HG03432 (cell line): ENCODE results near the gene SLC15A2.
A peak's percentile ranks its signal among the peaks of the same experiment; 100 is the strongest.
"Not testable (repeated sequence)": the region's sequence is repeated elsewhere in the genome, so short reads cannot be mapped to it uniquely, and the experiment has no call there.

Source experiments
- ATAC-seq: cut with Tn5 transposase; IDR thresholded peaks from one replicate; pipeline ENCODE4 v1.9.1; 2021; ENCODE audit warnings: mild to moderate bottlenecking, moderate library complexity; ENCODE audit not compliant: unreplicated experiment

The SLC15A2 gene

GRCh38 chr3:121918779-121919483 is 24.7 kb downstream of the SLC15A2 start:
- no peak for ATAC-seq

DNA sequence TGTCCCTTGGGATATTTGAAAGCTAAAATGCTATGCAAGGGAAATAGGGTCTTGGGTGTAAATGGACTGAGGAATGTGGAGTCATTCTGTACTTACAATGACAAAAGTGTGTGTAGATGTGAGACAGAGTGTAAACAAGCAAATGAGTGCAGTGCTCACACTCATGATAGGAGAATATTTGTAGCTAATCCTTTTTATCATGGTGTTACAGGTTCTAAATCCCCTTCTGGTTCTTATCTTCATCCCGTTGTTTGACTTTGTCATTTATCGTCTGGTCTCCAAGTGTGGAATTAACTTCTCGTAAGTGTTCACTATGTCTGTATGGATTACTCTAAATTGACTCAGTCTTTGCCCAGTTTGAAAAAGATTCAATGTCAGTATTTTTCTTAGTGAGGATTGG is 30.5 kb downstream of the SLC15A2 start:
- ATAC-seq: no peak

DNA sequence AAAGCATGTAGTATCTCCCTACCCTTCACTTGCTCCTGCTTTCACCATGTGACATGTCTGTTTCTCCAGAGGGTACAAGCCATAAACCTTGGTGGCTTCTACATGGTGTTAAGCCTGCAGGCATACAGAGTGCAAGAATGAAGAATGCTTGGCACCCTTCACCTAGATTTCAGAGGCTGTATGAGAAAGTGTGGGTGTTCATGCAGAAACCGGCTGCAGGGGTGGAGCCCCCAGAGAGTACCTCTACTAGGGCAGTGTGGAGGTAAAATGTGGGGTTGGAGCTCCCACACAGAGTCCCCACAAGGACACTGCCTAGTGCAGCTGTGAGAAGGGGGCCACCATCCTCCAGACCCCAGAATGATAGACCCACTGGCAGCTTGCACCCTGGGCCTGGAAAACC is 32.2 kb downstream of the SLC15A2 start:
- ATAC-seq: no peak

GRCh38 chr3:121938141-121938855 is 44.1 kb downstream of the SLC15A2 start:
- not testable (repeated sequence) for ATAC-seq

DNA sequence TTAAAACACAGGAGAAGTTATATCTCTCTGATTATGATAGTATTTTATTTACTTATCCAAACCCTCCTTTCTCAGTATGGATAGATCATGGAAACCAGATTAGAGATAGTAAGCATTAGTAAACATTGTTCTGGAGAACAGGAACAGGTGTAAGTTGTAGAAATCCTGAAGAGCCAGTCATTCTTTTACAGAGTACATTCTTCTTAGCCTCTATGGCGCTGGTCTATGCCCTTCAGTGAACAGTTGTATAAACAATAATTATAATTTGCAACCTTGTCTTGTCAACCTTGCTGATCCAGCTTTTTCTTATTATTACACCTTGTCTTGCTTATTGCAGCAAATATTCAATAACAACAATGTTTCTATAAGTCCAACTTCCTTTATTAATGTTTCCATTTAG is 47.4 kb downstream of the SLC15A2 start:
- no peak for ATAC-seq

DNA sequence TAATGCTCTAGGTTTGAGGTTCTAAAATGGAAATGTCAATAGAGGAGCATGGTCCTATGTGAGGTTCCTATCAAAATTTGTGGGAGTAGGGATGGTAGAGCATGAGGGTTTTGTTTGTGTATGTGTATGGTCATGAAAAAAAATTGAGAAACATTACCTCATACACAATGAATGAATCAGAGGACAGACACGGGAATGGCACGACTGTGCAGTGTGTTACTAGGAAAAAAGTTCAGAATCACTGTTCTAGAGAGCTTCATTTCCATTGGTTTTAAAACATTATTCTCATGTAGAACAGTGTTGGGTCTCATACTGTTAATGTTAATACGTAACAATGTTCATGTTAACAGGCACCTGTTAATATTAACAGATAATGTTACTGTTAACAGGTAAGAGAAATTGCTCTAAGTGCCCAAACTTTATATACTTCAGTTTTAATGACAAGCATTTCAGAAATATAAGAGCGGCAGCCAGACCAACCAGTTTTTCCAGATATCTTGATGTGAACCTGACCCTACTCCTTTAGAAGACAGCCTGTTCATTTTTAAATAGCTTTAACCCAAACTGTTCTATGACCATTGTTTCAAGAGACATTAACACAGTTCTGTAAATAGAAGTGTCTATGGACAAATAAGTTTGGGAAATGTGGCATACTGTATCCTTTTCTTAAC is 48.0 kb downstream of the SLC15A2 start:
- no peak for ATAC-seq

DNA sequence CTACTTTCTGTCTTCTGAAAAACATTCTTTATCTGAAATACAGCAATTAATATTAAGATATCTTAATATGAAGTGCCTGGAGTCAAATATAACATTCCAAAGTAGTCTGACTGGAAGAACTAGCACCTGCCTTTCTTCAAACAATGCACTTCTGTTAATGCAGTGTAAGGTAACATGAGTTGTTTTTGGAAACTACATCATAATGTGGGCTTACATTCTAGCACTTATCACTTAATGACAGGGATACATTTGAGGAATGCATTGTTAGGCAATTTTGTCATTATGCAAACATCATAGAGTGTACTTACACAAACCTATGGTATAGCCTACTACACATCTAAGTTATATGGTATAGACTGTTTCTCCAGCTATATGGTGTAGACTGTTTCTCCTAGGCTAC is 49.2 kb downstream of the SLC15A2 start:
- ATAC-seq: no peak

- ATAC-seq: no peak
These were observed 54.4 kb downstream of the SLC15A2 start for GRCh38 chr3:121948641-121949040.

DNA sequence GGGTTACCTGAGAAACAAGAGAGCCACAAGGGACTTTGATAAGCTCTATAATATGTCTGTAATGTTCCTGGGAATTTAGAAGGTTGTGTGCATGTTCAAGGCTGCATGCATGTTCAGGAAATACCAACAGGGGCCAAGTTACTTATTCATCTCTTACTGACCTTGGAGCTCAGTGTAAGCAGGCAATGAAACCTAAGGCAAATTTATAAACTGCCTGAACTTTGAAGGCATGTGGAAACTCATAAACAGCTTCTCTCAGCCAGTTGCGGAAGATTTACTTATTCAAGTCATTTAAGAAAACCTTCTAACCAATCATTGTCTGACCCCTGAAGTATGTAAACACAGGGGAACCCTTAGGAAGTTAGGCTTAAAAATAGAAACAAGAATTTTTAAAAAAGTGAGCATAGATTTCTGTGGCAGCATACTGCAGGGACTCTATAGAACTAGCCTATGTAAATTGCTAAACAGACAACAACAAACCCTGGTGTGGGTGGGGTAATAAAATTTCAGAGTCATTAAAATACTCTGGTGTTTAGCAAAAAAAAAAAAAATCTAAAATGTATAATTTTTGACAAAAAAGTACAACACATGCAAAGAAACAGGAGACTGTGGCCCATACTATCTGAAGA is 57.2 kb downstream of the SLC15A2 start:
- ATAC-seq: no peak

DNA sequence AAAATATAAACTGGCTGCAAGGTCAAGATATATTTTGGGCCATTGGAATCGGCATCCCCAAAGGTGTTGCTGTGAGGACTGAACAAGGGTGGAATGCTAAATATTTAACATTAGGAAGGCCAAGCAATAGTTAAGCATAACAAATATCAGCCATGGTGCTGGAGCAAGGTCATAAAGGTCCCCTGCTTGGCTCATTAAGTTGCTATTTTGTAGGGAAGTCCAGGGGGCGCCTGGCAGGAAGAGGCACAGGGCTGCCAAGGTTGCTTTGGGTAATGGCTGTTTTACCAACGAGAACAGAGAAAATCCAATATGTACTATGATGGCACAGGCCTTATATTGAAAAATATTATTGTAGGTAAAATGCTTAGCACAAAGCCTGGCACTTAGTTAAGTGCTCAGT is 62.2 kb downstream of the SLC15A2 start:
- no peak for ATAC-seq

GRCh38 chr3:121957674-121958415 is 63.6 kb downstream of the SLC15A2 start:
- ATAC-seq: peak; percentile 87

- no peak for ATAC-seq
These were observed 64.6 kb downstream of the SLC15A2 start for GRCh38 chr3:121958801-121959200.

DNA sequence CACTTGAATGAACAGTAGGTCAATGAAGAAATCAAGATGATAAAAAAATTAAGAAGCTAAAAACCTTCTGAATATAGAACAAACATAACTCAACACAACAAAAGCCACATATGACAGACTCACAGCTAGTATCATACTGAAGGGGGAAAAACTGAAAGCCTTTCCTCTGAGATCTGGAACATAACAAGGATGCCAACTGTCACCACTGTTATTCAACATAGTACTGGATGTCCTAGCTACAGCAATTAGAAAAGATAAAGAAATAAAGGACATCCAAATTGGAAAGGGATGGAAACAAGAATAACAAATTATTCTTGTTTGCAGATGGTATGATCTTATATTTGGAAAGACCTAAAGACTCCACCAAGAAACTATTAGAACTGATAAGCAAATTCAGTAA is 67.1 kb downstream of the SLC15A2 start:
- no peak for ATAC-seq

DNA sequence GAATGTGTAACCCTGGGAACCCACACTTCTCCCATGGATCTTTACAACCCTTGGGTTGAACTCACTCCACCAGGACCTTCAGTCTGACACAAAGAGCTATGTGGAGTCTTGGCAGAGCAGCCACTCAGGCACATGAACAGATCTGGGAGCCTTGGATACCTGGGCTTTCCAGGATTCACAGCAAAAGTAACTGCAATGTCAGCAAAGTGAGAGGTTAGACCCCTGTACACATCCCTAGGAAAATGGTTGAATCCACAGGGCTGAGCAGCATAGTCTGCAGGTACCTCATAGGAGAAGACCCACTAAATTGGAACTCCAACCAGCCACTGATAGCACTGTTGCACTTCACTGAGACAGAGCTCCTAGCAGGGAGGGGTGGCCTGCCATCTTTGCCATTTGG is 68.2 kb downstream of the SLC15A2 start:
- no peak for ATAC-seq

- no peak for ATAC-seq
These were observed 69.4 kb downstream of the SLC15A2 start for GRCh38 chr3:121963608-121964007.

DNA sequence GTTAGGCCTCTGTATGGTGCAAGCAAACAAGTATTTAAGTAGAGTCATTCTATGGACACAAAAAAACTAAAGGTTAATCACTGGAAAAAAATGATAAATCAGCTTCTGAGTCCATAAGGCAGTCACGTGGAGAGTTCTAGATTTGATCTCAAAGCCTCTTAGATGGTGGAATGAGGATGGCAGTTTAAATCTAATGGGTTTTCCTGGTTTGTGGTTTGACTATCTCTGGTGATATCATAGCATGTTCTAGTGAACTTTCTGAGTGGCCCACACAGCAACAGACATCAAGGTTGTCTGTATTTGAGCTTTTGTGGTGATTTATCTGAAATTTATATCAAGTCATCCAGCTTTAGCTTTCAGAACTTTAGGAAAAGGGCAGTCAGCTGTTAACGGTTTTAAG is 75.4 kb downstream of the SLC15A2 start:
- ATAC-seq: no peak

DNA sequence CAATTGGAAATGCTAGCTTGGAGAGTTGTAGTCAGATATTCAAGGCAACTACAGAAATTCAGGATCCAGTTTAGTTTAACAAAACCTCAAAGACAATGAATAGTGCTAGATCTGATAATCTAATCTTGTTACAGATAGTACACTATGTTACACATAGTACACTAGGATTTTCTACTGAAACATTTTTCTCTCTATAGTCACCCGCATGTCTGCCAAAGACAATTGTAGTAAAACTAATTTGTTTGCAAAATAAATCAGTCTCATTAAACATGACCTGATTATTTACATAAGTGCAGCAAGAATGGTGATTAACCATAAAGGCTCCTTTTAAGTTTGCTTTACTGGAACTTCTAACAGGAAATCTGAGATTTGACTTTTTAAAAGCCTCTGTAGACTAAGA is 75.8 kb downstream of the SLC15A2 start:
- ATAC-seq: no peak

DNA sequence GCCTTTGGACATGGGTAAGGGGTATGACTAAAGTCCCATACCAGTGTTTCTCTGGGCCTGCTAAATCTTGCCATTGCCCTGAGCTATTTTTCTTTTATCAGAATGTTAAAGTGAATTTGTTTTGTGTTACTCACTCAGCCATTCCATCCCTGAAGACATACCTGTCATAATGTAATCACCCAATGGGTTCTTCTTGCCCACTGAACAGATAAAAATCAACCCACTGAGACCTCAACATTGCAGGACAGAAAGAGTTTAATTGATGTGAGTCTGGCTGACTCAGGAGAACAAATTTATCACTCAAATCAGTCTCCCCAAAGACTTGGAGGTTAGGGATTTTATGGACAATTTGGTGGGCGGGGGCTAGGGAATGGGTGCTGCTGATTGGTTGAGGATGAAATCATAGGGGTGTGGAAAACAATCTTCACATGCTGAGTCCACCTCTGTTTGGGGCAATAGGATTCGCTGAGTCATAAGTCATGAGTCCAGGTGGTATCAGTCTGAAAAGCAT is 80.5 kb downstream of the SLC15A2 start:
- ATAC-seq: no peak

GRCh38 chr3:121975702-121976302 is 81.6 kb downstream of the SLC15A2 start:
- ATAC-seq: no peak

GRCh38 chr3:121976727-121977126 is 82.5 kb downstream of the SLC15A2 start:
- ATAC-seq: no peak
